Left lung (tissue), 10 donors: ENCODE data around the gene AP1M2. TPM values are rescaled to one million over a fixed set of nuclear protein-coding genes. Genes with fewer than 3 reads are reported as not detected.

Experiments
- ATAC-seq: fragments of 200-7000 bp; cut with Tn5 transposase; one replicate; pipeline ENCODE4 v1.9.1; 2020; ENCODE audit warnings: moderate library complexity
- DNase-seq, 4 donors: peaks; one replicate each; pipeline ENCODE4 v3.0.0-alpha.2; 2013 to 2020
- H3K27ac ChIP-seq, 2 donors: fragments of 200-600 bp; sonication (generic) in 1 of 2; one replicate each; pipeline versions ENCODE4 v1.5.0 to v1.8.0; 2020 to 2021
- H3K27me3 ChIP-seq, 2 donors: fragments of 200-600 bp; sonication (generic) in 1 of 2; one replicate each; pipeline versions ENCODE4 v1.5.0 to v1.8.0; 2020 to 2021
- H3K36me3 ChIP-seq, 2 donors: fragments of 200-600 bp; sonication (generic) in 1 of 2; one replicate each; pipeline versions ENCODE4 v1.5.0 to v1.8.0; 2020 to 2021
- H3K4me1 ChIP-seq, 2 donors: fragments of 200-600 bp; one replicate each; pipeline ENCODE4 v1.8.0; 2021
- H3K4me3 ChIP-seq, 2 donors: fragments of 200-600 bp; sonication (generic) in 1 of 2; one replicate each; pipeline versions ENCODE4 v1.5.0 to v1.8.0; 2020 to 2021; ENCODE audit warnings: mild to moderate bottlenecking in 1 of 2
- H3K9me3 ChIP-seq, 2 donors: fragments of 200-600 bp; sonication (generic) in 1 of 2; one replicate each; pipeline versions ENCODE4 v1.5.0 to v1.8.0; 2020 to 2021
- intact Hi-C, 2 donors: fragments of 100-400 bp; cut with DNase I; formaldehyde crosslinking; loops; one replicate each; pipeline versions ENCODE4 v1.11.2 to v1.14.2; 2022
- polyA plus RNA-seq, 6 donors: library from polyadenylated mRNA; unstranded; fragments of 120-200 nt; gene quantifications; one replicate each; pipeline ENCODE4 v1.2.1, GENCODE V29; 2013; ENCODE audit not compliant: insufficient read length in 6 of 6
- total RNA-seq, 2 donors: library from RNA; stranded (reverse); fragmentation: NEBNext Ultra II Directional; extraction: Animal tissue kit (Norgen Biotek cat#: 25700); gene quantifications; one replicate each; pipeline ENCODE4 v1.2.1, GENCODE V29; 2021
- TF ChIP-seq, protein P1 (sequence below), 2 donors: fragments of 200-600 bp; sonication (generic) in 1 of 2; IDR thresholded peaks; one replicate each; pipeline versions ENCODE4 v1.5.0 to v1.8.0; 2021; ENCODE audit warnings: antibody characterized with exemption in 2 of 2
- donor health status: DM: no; HTN: yes; CAD: no.
- donor health status: DM: no; HTN: no; CAD: no.

Gene AP1M2
- total and polyA plus RNA-seq, 8 donors, result 31.6 to 65.2 (median 37.1) TPM

DNA sequence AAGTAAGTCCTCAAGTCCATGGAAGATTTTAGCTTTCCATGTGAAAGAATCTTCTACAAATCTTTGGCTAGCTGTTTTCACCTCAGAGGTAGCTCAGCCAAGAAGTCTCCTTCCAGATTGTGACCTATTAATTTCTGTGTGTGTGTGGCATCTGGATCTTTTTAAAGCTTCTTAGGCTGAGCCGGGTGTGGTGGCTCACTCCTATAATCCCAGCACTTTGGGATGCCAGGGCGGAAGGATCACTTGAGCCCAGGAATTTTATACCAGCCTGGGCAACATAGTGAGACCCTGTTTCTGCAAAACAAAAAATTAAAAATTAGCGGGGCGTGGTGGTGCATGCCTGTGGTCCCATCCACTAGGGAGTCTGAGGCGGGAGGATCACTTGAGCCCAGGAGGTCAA, 24.8 kb upstream of the AP1M2 start:
- Histone ChIP-seq H3K4me1 (peaks cover 19 to 84% of the 10 kb centered on the region in 2 donors), H3K27me3 (no peaks in the 10 kb centered on the region), H3K27ac (peak overlapping the region; percentile 21 to 77), H3K36me3 (no peaks in the 10 kb centered on the region), H3K4me3 (no peak overlapping the region), H3K9me3 (no peaks in the 10 kb centered on the region)
- DNase-seq (no peak), ATAC-seq (no peak)
- TF ChIP-seq, protein P1, sequence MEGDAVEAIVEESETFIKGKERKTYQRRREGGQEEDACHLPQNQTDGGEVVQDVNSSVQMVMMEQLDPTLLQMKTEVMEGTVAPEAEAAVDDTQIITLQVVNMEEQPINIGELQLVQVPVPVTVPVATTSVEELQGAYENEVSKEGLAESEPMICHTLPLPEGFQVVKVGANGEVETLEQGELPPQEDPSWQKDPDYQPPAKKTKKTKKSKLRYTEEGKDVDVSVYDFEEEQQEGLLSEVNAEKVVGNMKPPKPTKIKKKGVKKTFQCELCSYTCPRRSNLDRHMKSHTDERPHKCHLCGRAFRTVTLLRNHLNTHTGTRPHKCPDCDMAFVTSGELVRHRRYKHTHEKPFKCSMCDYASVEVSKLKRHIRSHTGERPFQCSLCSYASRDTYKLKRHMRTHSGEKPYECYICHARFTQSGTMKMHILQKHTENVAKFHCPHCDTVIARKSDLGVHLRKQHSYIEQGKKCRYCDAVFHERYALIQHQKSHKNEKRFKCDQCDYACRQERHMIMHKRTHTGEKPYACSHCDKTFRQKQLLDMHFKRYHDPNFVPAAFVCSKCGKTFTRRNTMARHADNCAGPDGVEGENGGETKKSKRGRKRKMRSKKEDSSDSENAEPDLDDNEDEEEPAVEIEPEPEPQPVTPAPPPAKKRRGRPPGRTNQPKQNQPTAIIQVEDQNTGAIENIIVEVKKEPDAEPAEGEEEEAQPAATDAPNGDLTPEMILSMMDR (IDR thresholded peaks at IDR 0.05), result no peak
- intact Hi-C loops, result no loop called here

DNA sequence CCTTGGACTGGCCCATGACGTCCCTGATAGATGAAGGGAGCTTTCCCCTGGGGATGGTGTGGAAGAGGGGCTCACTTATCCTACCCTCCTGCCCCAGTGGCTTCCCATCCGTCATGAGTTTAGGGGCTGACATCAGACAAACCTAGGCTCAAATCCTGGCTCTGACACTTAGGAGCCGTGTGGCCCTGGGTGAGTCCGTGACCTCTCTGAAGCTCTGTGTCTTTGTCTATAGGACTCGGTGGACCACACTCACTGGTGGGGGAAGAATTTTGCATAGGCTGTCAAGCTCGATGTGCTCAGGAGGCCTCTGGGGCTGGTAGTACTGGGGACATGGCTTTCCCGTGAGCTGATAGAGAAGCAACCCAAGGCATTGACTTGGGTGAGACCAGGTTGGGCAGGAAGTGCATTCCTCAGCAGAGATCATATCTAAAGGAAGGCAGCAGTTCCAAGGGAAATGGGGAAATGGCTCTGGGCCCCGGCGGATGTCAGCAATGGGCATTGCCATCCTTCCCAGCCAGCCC, 17.4 kb upstream of the AP1M2 start:
- no peaks in the 10 kb centered on the region for H3K9me3 ChIP-seq
- ATAC-seq (no peak), DNase-seq (peak in 1 of 4 donors; percentile 38)
- H3K4me1 ChIP-seq, result peaks cover 10 to 59% of the 10 kb centered on the region in 2 donors
- peak overlapping the region; percentile 91 to 97 for H3K27ac ChIP-seq
- TF ChIP-seq, protein P1 (IDR thresholded peaks at IDR 0.05), result no peak
- intact Hi-C loops, result no loop called here
- H3K36me3 ChIP-seq, result no peaks in the 10 kb centered on the region
- no peaks in the 10 kb centered on the region for H3K27me3 ChIP-seq
- peak overlapping the region in 1 of 2 donors; percentile 67 for H3K4me3 ChIP-seq

DNA sequence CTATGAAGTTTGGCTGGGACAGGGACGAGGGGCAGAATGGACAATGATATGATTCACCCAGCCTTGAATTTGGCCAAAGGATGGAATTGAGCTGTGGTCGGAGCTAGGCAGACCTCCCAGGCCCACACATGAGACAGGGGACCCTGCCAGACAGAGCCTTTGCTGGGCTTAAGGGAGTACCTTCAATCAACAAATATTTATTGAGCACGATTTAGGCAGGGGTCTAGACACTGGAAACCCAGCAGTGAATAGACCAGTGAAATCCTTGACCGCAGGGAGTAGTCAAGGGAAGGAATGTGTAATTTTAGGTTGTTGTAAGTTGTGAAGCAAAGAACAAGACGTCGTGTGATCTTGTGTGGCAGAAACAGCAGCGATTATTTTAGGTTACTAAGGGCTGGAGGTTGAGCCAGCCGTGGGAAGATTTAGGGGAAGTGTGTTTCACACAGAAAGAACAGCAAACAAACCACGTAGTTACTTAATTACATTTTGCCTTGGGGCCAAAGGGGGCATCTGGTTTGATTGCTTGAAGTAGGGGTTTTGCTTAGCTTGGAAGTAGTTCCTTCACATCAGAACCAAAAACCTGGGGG, 16.9 kb upstream of the AP1M2 start:
- DNase-seq (peak in 2 of 4 donors; percentile 38 to 56), ATAC-seq (peak; percentile 6)
- H3K4me1 ChIP-seq, result peaks cover 10 to 53% of the 10 kb centered on the region in 2 donors
- no peaks in the 10 kb centered on the region for H3K9me3 ChIP-seq
- H3K36me3 ChIP-seq, result no peaks in the 10 kb centered on the region
- H3K27me3 ChIP-seq, result no peaks in the 10 kb centered on the region
- TF ChIP-seq, protein P1 (IDR thresholded peaks at IDR 0.05), result no peak
- intact Hi-C loops, result no loop called here
- H3K4me3 ChIP-seq, result peak overlapping the region; percentile 67 to 94
- peak overlapping the region; percentile 91 to 97 for H3K27ac ChIP-seq

DNA sequence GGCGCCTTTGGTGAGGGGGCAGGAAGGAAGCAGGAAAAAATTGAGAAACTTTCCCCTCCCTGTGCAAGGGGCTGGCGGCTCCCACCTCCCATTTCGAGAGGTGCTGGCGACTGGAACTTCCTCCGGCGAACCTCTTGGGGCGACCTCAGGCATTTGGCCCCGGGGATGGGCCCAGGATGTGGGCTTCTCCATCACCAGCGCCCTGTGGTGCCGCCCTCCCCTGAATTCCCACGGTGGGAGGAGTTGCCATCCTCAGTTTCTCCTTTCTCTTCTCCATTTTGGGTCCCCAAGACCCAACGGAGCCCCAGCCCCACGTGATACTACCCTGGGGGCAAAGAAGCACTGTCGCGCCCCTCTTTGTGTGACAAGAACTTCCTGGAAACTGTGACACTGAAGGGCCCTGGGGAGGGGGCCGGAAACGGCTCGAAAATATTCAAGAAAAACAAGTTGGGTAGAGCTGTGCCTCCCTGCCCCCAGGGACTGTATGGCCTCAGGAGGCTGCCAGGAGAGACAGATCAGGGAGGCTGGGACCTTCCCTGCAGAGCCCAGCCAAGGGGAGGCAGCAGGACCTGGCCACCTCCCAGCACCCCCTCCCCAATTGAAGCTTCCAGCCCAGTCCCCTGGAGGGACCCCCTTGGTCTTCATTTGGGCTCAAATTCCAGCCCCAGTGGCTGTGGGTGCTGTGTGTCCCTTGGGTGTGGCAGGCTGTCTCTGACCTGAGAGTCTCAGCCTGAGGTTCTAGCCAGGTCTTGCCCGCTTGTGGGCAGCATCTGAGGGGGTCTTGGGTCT, 16.2 kb upstream of the AP1M2 start:
- H3K36me3 ChIP-seq, result no peaks in the 10 kb centered on the region
- H3K9me3 ChIP-seq, result no peaks in the 10 kb centered on the region
- DNase-seq (peak; percentile 36 to 81 (median 62)), ATAC-seq (peak; percentile 30)
- peaks cover 10 to 51% of the 10 kb centered on the region in 2 donors for H3K4me1 ChIP-seq
- TF ChIP-seq, protein P1 (IDR thresholded peaks at IDR 0.05), result no peak
- peak overlapping the region; percentile 67 to 94 for H3K4me3 ChIP-seq
- H3K27me3 ChIP-seq, result no peaks in the 10 kb centered on the region
- H3K27ac ChIP-seq, result peak overlapping the region; percentile 91 to 97
- intact Hi-C loops, result no loop called here
